Endothelial cell of umbilical vein (primary cell): ENCODE data around the gene MRPL32. TPM values are rescaled to one million over a fixed set of nuclear protein-coding genes. Genes with fewer than 3 reads are reported as not detected.

Experiments
- BruUV-seq: library from RNA; stranded (reverse); fragments of 400-500 nt; replicated peaks from 2 replicates; lab custom pipeline; 2021; lab: Mats Ljungman, UMichigan
- CTCF ChIA-PET: fragments of 300-600, 350-600 bp; sonication (Branson Sonifier 250); formaldehyde crosslinking; loops from one replicate; lab custom pipeline; 2021; ENCODE audit warnings: antibody characterized with exemption, inconsistent platforms; lab: Charles Lee
- POLR2A ChIA-PET: fragments of 300-600, 350-600 bp; sonication (Branson Sonifier 250); formaldehyde crosslinking; loops from one replicate; lab custom pipeline; 2021; ENCODE audit warnings: antibody characterized with exemption, inconsistent platforms; lab: Charles Lee
- DNase-seq: peaks from one replicate; pipeline ENCODE4 v3.0.0-alpha.2; 2011; ENCODE audit warnings: low read depth, low spot score
- FAIRE-seq: peaks from 2 replicates; lab custom pipeline; 2011; peaks lifted over from hg19 to GRCh38; lab: Jason Lieb, UNC
- H2AFZ ChIP-seq: 2 replicates; pipeline ENCODE4 v1.6.0; 2012; ENCODE audit warnings: low read depth, low read length, control low read depth, inconsistent platforms
- H3K27ac ChIP-seq: 2 replicates; pipeline ENCODE4 v1.5.1; 2011; ENCODE audit warnings: low read depth, mild to moderate bottlenecking, control low read depth, low read length, moderate library complexity; ENCODE audit not compliant: insufficient read depth
- H3K27me3 ChIP-seq, 2 experiments: 2 replicates each; pipeline versions ENCODE4 v1.6.0 to v1.6.1; 2011; ENCODE audit warnings: low read length in 2 of 2, mixed read lengths in 1 of 2; ENCODE audit not compliant: control insufficient read depth in 2 of 2, insufficient read depth in 2 of 2
- H3K36me3 ChIP-seq, 2 experiments: 2 replicates in 1 of 2; 3 replicates in 1 of 2; pipeline ENCODE4 v1.5.1; 2011; ENCODE audit warnings: low read length in 2 of 2, mild to moderate bottlenecking in 1 of 2, moderate library complexity in 1 of 2; ENCODE audit not compliant: control insufficient read depth in 2 of 2, insufficient read depth in 2 of 2; ENCODE audit errors: extremely low read depth in 1 of 2
- H3K4me1 ChIP-seq: 3 replicates; pipeline ENCODE4 v1.5.1; 2011; ENCODE audit warnings: mild to moderate bottlenecking, low read length; ENCODE audit not compliant: control insufficient read depth, insufficient read depth; ENCODE audit errors: extremely low read depth
- H3K4me2 ChIP-seq: 2 replicates; pipeline ENCODE4 v1.6.1; 2011; ENCODE audit warnings: low read length, control low read depth, mixed read lengths; ENCODE audit not compliant: insufficient read depth
- H3K4me3 ChIP-seq, 3 experiments: fragments of 200-600 bp in 1 of 3; sonication (generic), shearing (Covaris generic) in 1 of 3; replicated peaks in 1 of 3; 2 replicates each; pipeline ENCODE4 v1.5.1; 2011 to 2016; ENCODE audit warnings: control low read depth in 3 of 3, low read length in 3 of 3, mild to moderate bottlenecking in 2 of 3, inconsistent platforms in 1 of 3, low read depth in 1 of 3, moderate library complexity in 1 of 3; ENCODE audit not compliant: insufficient read depth in 1 of 3
- H3K79me2 ChIP-seq: 2 replicates; pipeline ENCODE4 v1.6.0; 2012; ENCODE audit warnings: low read length, inconsistent platforms; ENCODE audit not compliant: control insufficient read depth, insufficient read depth
- H3K9ac ChIP-seq: replicated peaks from 2 replicates; pipeline ENCODE3; 2011; ENCODE audit warnings: low read length, control low read depth; ENCODE audit not compliant: insufficient read depth; ENCODE audit errors: extremely low read depth
- H3K9me1 ChIP-seq: replicated peaks from 3 replicates; pipeline ENCODE4 v1.6.0; 2011; ENCODE audit warnings: mild to moderate bottlenecking, low read length; ENCODE audit not compliant: control insufficient read depth, insufficient read depth; ENCODE audit errors: extremely low read depth
- H3K9me3 ChIP-seq: replicated peaks from 2 replicates; pipeline ENCODE4 v1.5.1; 2012; ENCODE audit warnings: low read length, inconsistent platforms; ENCODE audit not compliant: control insufficient read depth, insufficient read depth
- H4K20me1 ChIP-seq: replicated peaks from 2 replicates; pipeline ENCODE3; 2011; ENCODE audit warnings: mild to moderate bottlenecking, low read length; ENCODE audit not compliant: control insufficient read depth, insufficient read depth; ENCODE audit errors: extremely low read depth
- CTCF ChIP-seq, 2 donors: IDR thresholded peaks; 1 replicate in 1 of 2; 2 replicates in 1 of 2; pipeline ENCODE4 v1.5.1; 2011; ENCODE audit warnings: low read length in 2 of 2, mild to moderate bottlenecking in 2 of 2, moderate library complexity in 2 of 2, control low read depth in 1 of 2, inconsistent platforms in 1 of 2, low read depth in 1 of 2; ENCODE audit not compliant: insufficient read depth in 1 of 2; ENCODE audit errors: extremely low read depth in 1 of 2
- EZH2 ChIP-seq: IDR thresholded peaks from 2 replicates; pipeline ENCODE4 v1.6.1; 2012; ENCODE audit warnings: borderline replicate concordance, low read depth, mild to moderate bottlenecking, moderate library complexity, low read length, inconsistent platforms; ENCODE audit not compliant: severe bottlenecking
- FOS ChIP-seq: IDR thresholded peaks from 2 replicates; pipeline ENCODE4 v1.6.1; 2011; ENCODE audit warnings: mild to moderate bottlenecking, low read length, moderate library complexity, borderline replicate concordance; ENCODE audit not compliant: insufficient read depth
- GATA2 ChIP-seq: IDR thresholded peaks from 2 replicates; pipeline ENCODE4 v1.7.0; 2011; ENCODE audit warnings: low read depth, mild to moderate bottlenecking, moderate library complexity, mixed read lengths, low read length; ENCODE audit not compliant: insufficient read length, insufficient read depth
- MAX ChIP-seq: IDR thresholded peaks from 2 replicates; pipeline ENCODE4 v1.6.1; 2011; ENCODE audit not compliant: insufficient read depth, insufficient read length
- MYC ChIP-seq: IDR thresholded peaks from one replicate; pipeline ENCODE4 v1.6.1; 2011; ENCODE audit warnings: mild to moderate bottlenecking, low read depth, low read length
- POLR2AphosphoS5 ChIP-seq: IDR thresholded peaks from 2 replicates; pipeline ENCODE4 v1.6.1; 2012; ENCODE audit warnings: low read depth, mild to moderate bottlenecking, control low read depth, low read length, moderate library complexity; ENCODE audit not compliant: insufficient read depth
- dilution Hi-C: fragments of 300-500 bp; cut with MboI; formaldehyde crosslinking; loops from one replicate; pipeline ENCODE4 v1.15.0; 2019; ENCODE audit warnings: low sequenced_read_pairs; ENCODE audit not compliant: extremely low pct_ligation_motif_present
- intact Hi-C: fragments of 100-400 bp; cut with micrococcal nuclease; formaldehyde crosslinking; loops from one replicate; pipeline ENCODE4 v1.10.0; 2022
- polyA plus RNA-seq, 4 experiments: library from polyadenylated mRNA; depleted of rRNA in 3 of 4; stranded (reverse) in 3 of 4; unstranded in 1 of 4; fragments of >200 nt; gene quantifications; 2 replicates each; pipeline versions ENCODE4 v1.2.1 to v1.2.3, GENCODE V29; 2011 to 2012; ENCODE audit warnings: missing spikeins in 1 of 4
- total RNA-seq: library from RNA; stranded (reverse); gene quantifications from 2 replicates; pipeline ENCODE4 v1.2.3, GENCODE V29; 2021

The MRPL32 gene
- total and polyA plus RNA-seq, 2 donors (not counting 3 experiments of a cell fraction or from before 2014, with no cell fraction given): 39.9 to 62.2 TPM

GRCh38 chr7:42900842-42901241 is 31.3 kb upstream of the MRPL32 start:
- intact Hi-C loops: no loop called here
- H3K79me2 ChIP-seq: no peaks in the 10 kb centered on the region
- no TSS peak for BruUV-seq
- no peak overlapping the region for H3K4me3 ChIP-seq
- H3K4me1 ChIP-seq: no peaks in the 10 kb centered on the region
- ChIA-PET CTCF (interaction anchor here (1.1 kb wide), 1 partner anchor 10 kb away, joined by 3 read pairs; no protein-coding TSS in a partner anchor), POLR2A (no interaction called here)
- no peaks in the 10 kb centered on the region for H3K36me3 ChIP-seq
- DNase-seq (no peak), FAIRE-seq (no peak)
- no peaks in the 10 kb centered on the region for H3K9me1 ChIP-seq
- H2AFZ ChIP-seq: no peak overlapping the region
- TF ChIP-seq EZH2 (no peak), GATA2 (no peak), MYC (no peak), POLR2AphosphoS5 (no peak), FOS (no peak), MAX (no peak)
- no peak overlapping the region for H3K27ac ChIP-seq
- no peak overlapping the region for H3K9ac ChIP-seq
- no peaks in the 10 kb centered on the region for H4K20me1 ChIP-seq
- peaks cover 0 to 6% of the 10 kb centered on the region in 2 experiments for H3K27me3 ChIP-seq
- no peaks in the 10 kb centered on the region for H3K9me3 ChIP-seq
- no peak overlapping the region for H3K4me2 ChIP-seq
- dilution Hi-C loops: no loop called here

- Histone ChIP-seq H3K4me1 (no peaks in the 10 kb centered on the region), H3K79me2 (no peaks in the 10 kb centered on the region), H3K9me3 (no peaks in the 10 kb centered on the region), H2AFZ (no peak overlapping the region), H3K4me3 (no peak overlapping the region), H3K36me3 (no peaks in the 10 kb centered on the region), H3K27me3 (peaks cover 0 to 6% of the 10 kb centered on the region in 2 experiments), H3K4me2 (no peak overlapping the region), H3K27ac (no peak overlapping the region), H3K9ac (no peak overlapping the region), H4K20me1 (no peaks in the 10 kb centered on the region), H3K9me1 (no peaks in the 10 kb centered on the region)
- dilution Hi-C loops: no loop called here
- no TSS peak for BruUV-seq
- FAIRE-seq: no peak
- intact Hi-C loops: no loop called here
- TF ChIP-seq GATA2 (no peak), POLR2AphosphoS5 (no peak), CTCF (IDR thresholded peaks at IDR 0.05; ENCODE audit: extremely low read depth in 1 of 2, insufficient read depth in 1 of 2, low read depth in 1 of 2, low read length in 2 of 2) (no peak), MYC (no peak)
- CTCF ChIA-PET: no interaction called here
- DNase-seq: no peak
- POLR2A ChIA-PET: no interaction called here
Observed at GRCh38 chr7:42902331-42902730, 29.8 kb upstream of the MRPL32 start.
